ENCODE results near the gene CHAT.

Gene CHAT

DNA sequence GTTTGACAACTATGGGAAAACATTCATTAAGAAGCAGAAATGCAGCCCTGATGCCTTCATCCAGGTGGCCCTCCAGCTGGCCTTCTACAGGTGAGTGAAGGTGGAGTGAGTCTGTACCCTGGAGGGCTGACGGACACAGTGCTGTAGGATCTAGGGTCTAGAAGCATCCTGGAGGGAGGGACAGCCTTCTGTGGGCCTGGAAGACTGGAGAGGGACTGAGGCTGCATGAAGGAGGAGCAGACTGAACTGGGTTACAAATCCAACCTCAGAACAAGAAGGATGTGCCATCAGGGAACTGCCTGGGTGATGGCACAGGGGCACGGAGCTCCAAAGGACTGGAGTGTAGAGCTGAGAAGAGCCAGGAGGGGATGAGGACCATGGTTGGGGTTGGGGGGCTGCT is 38.1 kb downstream of the CHAT start:
- H4K20me1 ChIP-seq = no peaks in the 10 kb centered on the region
- no peak for TF ChIP-seq Cebpa-rat (IDR thresholded peaks at IDR 0.05)
- peaks cover 40 to 95% (median 79%) of the 10 kb centered on the region in 10 experiments for H3K4me1 ChIP-seq
- H3K27me3 ChIP-seq = no peaks in the 10 kb centered on the region
- H3K4me2 ChIP-seq = peak overlapping the region in 8 of 11 experiments; percentile 10 to 93 (median 90); a peak in 10 of 22 replicates
- H3K9me3 ChIP-seq (replicated peaks in 1 of 11) = peaks cover 0 to 6% (median 0%) of the 10 kb centered on the region in 11 experiments; a peak in 6 of 22 replicates
- no peak overlapping the region for H3K9ac ChIP-seq
- no peak overlapping the region for H3K4me3 ChIP-seq
- peak overlapping the region in 2 of 11 experiments; percentile 89 to 95; a peak in 1 of 22 replicates for H3K27ac ChIP-seq
- H3K36me3 ChIP-seq = no peaks in the 10 kb centered on the region

DNA sequence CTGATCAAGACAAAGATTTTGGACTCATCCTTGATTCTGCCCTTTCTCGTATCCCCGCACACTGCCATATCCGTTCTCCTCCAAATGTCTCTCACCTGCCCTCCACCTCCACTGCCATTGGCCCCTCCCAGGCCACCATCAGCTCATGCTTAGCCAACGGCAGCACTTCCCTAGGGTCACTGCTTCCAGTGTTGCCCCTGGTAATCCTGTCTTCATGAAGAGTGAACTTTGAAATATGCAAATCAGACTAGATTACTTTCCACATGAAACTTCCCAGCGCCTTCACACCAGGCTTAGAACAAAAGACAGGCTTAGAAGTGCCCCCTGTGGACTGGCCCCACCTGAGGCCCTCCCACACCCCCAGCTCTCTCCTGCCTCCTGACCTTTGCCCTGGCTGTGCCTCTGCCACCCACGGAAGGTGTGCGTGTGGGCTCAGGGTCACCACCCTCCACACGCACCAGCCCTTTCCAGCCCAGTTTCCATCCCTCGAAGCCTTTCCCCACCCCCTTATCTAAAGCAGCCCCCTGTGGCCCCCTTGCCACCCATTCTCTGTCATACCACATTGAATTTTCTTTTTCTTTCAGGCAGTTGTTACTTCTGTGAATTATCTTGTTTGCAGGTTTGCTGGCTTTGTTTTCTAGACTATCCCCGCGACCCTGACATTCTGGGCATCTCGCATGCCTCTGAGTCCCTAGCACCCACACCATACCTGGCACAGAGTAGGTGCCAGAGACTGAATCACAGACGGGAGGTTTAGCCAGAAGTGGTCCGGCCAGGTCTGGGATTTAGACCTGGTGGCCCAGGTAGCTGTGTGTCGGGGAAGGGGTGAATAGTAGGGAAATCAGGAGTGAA is 38.8 kb downstream of the CHAT start:
- Histone ChIP-seq H3K36me3 (no peaks in the 10 kb centered on the region), H3K9me3 (replicated peaks in 1 of 11) (peaks cover 0 to 13% (median 7%) of the 10 kb centered on the region in 11 experiments; a peak in 18 of 22 replicates), H3K27me3 (no peaks in the 10 kb centered on the region), H3K9ac (no peak overlapping the region), H3K4me2 (peak overlapping the region in 7 of 11 experiments; percentile 22 to 93 (median 90); a peak in 10 of 22 replicates), H3K4me1 (peaks cover 40 to 94% (median 74%) of the 10 kb centered on the region in 10 experiments), H3K4me3 (no peak overlapping the region), H3K27ac (no peak overlapping the region), H4K20me1 (no peaks in the 10 kb centered on the region)
- no peak for TF ChIP-seq Cebpa-rat (IDR thresholded peaks at IDR 0.05)

DNA sequence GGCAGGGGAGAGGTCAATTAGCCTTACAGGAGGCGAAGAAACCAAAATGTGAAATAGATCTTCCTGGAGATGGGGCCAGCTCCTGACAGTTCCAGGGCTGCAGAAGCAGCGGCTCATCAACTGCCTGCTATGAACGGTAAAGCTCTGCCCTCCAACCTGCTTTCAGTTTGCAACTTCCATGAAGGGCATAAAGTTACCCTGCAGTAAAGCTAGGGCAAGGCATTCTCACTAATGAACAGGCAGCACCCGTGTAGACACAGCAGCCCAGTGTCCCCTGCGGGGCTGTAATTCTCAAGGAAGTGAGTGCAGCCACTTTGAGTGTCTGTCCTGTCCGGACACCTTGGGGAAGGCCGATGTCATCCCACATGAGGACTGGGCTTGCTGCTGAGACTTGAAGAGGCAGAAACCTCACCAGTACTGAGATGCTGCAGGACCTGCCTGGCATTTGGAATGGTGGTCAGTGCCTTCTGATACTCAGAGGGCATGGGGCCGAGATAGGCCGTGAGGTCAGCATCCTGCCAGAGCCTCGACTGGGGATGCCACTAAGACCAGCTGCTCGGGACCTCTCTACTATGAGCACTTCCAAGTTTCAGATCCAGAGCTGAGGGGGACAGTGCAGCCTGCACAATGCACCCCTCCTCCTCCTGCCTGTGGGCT is 39.6 kb downstream of the CHAT start:
- H3K9ac ChIP-seq = no peak overlapping the region

DNA sequence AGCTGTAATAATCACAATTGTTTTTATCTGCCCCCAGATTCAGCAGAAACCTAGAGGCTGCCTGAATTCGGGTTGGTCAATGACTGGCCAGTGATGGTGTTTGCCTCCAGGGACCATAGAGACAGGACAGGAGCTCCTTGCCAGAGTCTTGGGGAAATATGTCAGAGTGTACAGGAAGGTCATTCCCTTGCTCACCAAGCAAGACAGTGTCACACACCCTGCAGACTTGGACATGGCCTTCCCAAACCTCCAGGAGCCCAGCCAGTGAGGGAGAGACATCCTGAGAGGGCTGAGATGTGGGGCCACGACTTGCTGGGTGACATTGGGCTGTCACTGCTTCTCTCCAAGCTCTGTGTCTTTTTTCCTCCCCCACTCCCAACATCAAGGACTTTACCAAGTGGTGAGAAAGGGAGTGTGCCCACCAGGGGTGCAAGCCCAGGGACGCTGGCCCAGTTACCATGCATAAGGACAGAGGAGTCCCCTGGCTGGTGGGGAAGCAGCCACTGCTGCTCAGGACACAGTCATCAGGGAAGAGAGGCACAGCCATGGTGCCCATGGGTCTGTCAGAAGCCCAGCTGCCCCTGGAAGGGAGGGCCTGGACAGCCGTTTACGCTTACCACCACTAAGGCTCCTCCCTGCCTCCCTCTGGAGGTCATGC is 40.3 kb downstream of the CHAT start:
- H3K27me3 ChIP-seq = no peaks in the 10 kb centered on the region
- H3K4me3 ChIP-seq = no peak overlapping the region
- H3K27ac ChIP-seq = no peak overlapping the region

More for the DNA sequence above, 39.6 kb downstream of the CHAT start:
- Histone ChIP-seq H4K20me1 (no peaks in the 10 kb centered on the region), H3K27me3 (no peaks in the 10 kb centered on the region), H3K27ac (no peak overlapping the region), H3K4me3 (no peak overlapping the region), H3K4me2 (peak overlapping the region in 3 of 11 experiments; percentile 90 to 91 (median 90); a peak in 7 of 22 replicates), H3K36me3 (no peaks in the 10 kb centered on the region), H3K9me3 (replicated peaks in 1 of 11) (peaks cover 5 to 21% (median 15%) of the 10 kb centered on the region in 11 experiments), H3K4me1 (peaks cover 35 to 86% (median 67%) of the 10 kb centered on the region in 10 experiments)
- TF ChIP-seq Cebpa-rat (IDR thresholded peaks at IDR 0.05) = no peak

DNA sequence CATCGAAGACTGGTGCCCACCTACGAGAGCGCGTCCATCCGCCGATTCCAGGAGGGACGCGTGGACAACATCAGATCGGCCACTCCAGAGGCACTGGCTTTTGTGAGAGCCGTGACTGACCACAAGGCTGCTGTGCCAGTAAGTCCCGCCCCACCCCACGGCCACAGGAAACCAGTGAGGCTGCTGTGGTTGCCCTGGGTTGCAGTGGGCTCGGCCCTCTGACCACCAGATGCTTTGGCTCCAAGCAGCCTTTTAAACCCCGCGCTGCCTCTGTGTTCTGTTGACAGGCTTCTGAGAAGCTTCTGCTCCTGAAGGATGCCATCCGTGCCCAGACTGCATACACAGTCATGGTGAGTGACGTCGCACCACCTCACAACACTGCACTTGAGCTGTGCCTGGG is 41.3 kb downstream of the CHAT start:
- Histone ChIP-seq H3K9me3 (replicated peaks in 1 of 11) (peaks cover 19 to 37% (median 31%) of the 10 kb centered on the region in 11 experiments), H3K36me3 (no peaks in the 10 kb centered on the region), H3K4me1 (peaks cover 18 to 70% (median 50%) of the 10 kb centered on the region in 10 experiments), H3K4me2 (peak overlapping the region in 9 of 11 experiments; percentile 11 to 32 (median 20); a peak in 10 of 22 replicates), H3K4me3 (no peak overlapping the region), H3K27me3 (no peaks in the 10 kb centered on the region), H3K9ac (no peak overlapping the region), H3K27ac (no peak overlapping the region), H4K20me1 (no peaks in the 10 kb centered on the region)
- no peak for TF ChIP-seq Cebpa-rat (IDR thresholded peaks at IDR 0.05)

More for the DNA sequence above, 40.3 kb downstream of the CHAT start:
- H3K9ac ChIP-seq = no peak overlapping the region
- H3K4me2 ChIP-seq = peak overlapping the region in 2 of 11 experiments; percentile 90 to 91; a peak in 2 of 22 replicates
- H3K4me1 ChIP-seq = peaks cover 27 to 79% (median 59%) of the 10 kb centered on the region in 10 experiments
- no peaks in the 10 kb centered on the region for H4K20me1 ChIP-seq
- H3K9me3 ChIP-seq (replicated peaks in 1 of 11) = peaks cover 12 to 28% (median 22%) of the 10 kb centered on the region in 11 experiments
- no peaks in the 10 kb centered on the region for H3K36me3 ChIP-seq
- no peak for TF ChIP-seq Cebpa-rat (IDR thresholded peaks at IDR 0.05)

DNA sequence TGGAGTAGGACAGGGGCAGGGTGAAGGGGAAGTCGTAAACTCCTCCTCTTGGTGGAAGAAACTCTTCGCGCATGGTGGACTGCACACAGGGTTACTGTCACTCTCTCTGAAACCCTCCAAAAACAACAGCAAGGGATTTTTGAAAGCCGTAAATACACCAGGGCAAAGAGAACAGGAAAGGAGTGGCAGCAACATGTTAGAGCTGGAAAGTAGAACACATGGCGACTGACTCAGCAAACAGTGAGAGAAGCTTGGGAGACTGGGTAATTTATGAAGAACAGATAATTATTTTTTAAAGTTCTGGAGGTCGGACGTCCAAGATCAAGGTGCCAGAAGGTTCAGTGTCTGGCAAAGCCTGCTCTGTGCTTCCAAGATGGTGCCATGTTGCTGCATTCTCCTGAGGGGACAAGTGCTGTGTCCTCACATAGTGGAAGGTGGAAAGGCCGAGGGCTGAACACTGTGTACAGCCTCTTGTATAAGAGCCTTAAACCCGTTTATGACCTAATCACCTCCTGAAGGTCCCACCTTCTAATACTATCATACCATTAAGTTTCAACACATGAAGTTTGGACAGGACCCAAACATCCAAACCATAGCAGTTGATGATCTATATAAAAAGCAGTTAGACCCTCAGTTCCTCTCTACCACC is 43.1 kb downstream of the CHAT start:
- Histone ChIP-seq H3K27ac (no peak overlapping the region), H3K4me3 (no peak overlapping the region), H3K27me3 (no peaks in the 10 kb centered on the region), H4K20me1 (no peaks in the 10 kb centered on the region), H3K4me1 (peaks cover 9 to 51% (median 31%) of the 10 kb centered on the region in 10 experiments; a peak in 17 of 20 replicates), H3K36me3 (no peaks in the 10 kb centered on the region), H3K9ac (no peak overlapping the region), H3K9me3 (replicated peaks in 1 of 11) (peaks cover 19 to 44% (median 34%) of the 10 kb centered on the region in 11 experiments), H3K4me2 (peak overlapping the region; percentile 7 to 60 (median 35); a peak in 18 of 22 replicates)
- TF ChIP-seq Cebpa-rat (IDR thresholded peaks at IDR 0.05) = no peak

DNA sequence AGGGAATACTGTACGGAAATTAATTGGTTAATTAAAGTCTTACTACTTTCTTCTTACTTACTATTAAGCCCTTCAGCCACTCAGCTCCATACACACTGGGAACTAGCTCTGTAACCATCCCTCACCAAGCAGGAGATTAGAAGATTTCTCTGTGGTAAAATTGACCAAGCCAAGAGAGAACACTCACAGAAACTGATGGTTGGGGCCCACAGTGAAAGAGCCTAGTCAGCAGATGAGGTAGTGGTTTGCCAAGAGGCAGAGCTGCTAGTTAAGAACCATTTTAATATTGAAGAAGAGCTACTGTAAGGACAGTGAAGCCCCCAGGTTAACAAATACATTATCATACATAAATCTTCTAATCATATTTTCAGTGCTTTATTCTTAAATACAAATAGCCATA is 43.8 kb downstream of the CHAT start:
- no peaks in the 10 kb centered on the region for H4K20me1 ChIP-seq
- no peaks in the 10 kb centered on the region for H3K27me3 ChIP-seq
- peaks cover 9 to 44% (median 25%) of the 10 kb centered on the region in 10 experiments; a peak in 17 of 20 replicates for H3K4me1 ChIP-seq
- peaks cover 19 to 44% (median 34%) of the 10 kb centered on the region in 11 experiments for H3K9me3 ChIP-seq (replicated peaks in 1 of 11)
- H3K27ac ChIP-seq = no peak overlapping the region
- H3K9ac ChIP-seq = no peak overlapping the region
- H3K4me2 ChIP-seq = 0 out of 22 replicates have a peak overlapping the region, but pooled peaks of 2 of the 11 experiments have one; percentile 33 to 60
- no peaks in the 10 kb centered on the region for H3K36me3 ChIP-seq
- H3K4me3 ChIP-seq = no peak overlapping the region
- no peak for TF ChIP-seq Cebpa-rat (IDR thresholded peaks at IDR 0.05)

DNA sequence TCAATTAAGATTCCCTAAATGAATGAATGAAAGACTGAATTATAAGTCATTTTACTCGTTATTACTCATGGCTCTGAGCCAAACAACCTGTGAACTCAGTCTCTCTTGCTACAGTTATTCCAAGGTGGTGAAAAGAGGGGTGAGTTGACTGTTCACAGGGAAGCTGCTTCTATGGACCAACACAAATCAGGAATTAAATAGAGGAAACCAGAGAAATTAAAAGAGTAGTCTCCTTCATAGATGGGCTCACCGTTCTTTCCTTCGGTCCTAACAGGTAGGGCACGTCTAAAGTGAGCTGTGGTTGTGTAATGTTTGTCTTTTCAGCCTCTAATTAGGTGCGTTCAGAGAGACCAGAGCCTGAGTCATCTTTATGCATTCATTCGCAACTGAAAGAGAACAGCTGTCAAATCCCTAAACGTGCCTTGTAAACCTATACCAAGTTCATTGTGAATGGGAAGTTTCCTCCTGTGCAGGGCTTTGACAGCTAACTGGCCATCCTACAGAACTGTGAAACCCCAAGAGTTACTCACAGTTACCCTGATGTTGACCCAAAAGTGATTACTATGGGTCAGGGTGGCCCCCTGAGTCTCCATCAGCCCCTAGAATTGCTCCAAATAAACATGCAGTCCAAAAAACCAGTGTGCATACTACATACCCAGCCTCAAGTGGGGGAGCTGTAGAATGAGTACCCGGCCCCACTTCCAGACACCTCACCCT is 47.5 kb downstream of the CHAT start:
- H3K27ac ChIP-seq = no peak overlapping the region

More for the DNA sequence above, 47.5 kb downstream of the CHAT start:
- H3K4me1 ChIP-seq = peaks cover 0 to 13% (median 9%) of the 10 kb centered on the region in 10 experiments; a peak in 16 of 20 replicates
- H3K27me3 ChIP-seq = no peaks in the 10 kb centered on the region
- no peaks in the 10 kb centered on the region for H3K36me3 ChIP-seq
- H3K4me3 ChIP-seq = no peak overlapping the region
- H4K20me1 ChIP-seq = no peaks in the 10 kb centered on the region
- no peak for TF ChIP-seq Cebpa-rat (IDR thresholded peaks at IDR 0.05)
- H3K9ac ChIP-seq = no peak overlapping the region
- H3K9me3 ChIP-seq (replicated peaks in 1 of 11) = peaks cover 19 to 44% (median 34%) of the 10 kb centered on the region in 11 experiments
- H3K4me2 ChIP-seq = no peak overlapping the region

Measured in BLaER1 treated with 17β-estradiol and CSF1 and Interleukin-3, amounts not matched to agents 10 nM and 100 nM (cell line).